ENCODE measurements around the gene RXRG.

- no peak for TF ChIP-seq EZH2 (optimal IDR thresholded peaks at IDR 0.05; ENCODE audit: low read depth, low read length)
- no peak for TF ChIP-seq CTCF (IDR thresholded peaks at IDR 0.05; ENCODE audit: low read length)
These were observed 10.2 kb upstream of the RXRG start for GRCh38 chr1:165455111-165455510.
